Fibroblast of skin of back (primary cell): ENCODE results near the gene CYB561.

Experiments
- DNase-seq: peaks from one replicate; pipeline ENCODE4 v3.0.0-alpha.2; 2013

The CYB561 gene

DNA sequence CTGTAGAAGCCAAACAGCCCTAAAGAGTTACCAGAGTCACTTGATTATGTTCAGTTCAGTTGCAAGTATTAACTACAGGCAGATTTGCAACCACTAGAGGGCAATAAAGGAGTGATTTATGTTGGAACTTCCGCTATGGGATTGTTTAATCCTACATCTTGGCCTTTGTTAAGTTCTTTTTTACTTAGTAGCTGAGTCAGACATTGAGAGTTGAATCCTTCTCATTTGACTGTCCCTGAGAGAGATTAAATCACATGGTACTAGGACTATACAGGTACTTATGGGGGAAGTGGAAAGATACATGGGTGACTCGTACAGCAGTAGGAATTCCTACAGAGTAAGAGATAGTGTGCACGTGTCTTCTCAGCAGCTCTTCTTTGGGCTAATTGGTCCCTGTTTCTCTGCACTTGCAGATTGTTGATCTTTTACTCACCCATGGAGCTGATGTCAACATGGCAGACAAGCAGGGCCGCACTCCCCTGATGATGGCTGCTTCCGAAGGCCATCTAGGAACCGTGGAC lies 40.3 kb downstream of the CYB561 start:
- DNase-seq, result peak; percentile 73

DNA sequence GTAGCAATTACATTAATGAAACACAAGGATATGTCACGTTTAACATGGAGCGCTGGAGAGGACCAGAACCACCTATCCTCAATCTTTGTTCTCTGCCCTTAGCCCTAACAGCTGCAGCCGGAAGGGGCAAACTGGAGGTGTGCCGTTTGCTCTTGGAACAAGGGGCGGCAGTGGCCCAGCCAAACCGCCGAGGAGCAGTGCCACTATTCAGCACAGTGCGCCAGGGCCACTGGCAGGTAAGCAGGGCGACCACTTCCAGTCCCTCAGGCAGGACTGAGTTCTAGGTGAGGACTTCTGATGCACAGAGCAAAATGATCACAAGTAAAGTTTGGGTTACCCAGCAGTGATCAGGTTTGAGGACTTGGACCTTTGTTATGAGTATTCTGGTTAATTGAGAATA lies 41.1 kb downstream of the CYB561 start:
- DNase-seq, result no peak

DNA sequence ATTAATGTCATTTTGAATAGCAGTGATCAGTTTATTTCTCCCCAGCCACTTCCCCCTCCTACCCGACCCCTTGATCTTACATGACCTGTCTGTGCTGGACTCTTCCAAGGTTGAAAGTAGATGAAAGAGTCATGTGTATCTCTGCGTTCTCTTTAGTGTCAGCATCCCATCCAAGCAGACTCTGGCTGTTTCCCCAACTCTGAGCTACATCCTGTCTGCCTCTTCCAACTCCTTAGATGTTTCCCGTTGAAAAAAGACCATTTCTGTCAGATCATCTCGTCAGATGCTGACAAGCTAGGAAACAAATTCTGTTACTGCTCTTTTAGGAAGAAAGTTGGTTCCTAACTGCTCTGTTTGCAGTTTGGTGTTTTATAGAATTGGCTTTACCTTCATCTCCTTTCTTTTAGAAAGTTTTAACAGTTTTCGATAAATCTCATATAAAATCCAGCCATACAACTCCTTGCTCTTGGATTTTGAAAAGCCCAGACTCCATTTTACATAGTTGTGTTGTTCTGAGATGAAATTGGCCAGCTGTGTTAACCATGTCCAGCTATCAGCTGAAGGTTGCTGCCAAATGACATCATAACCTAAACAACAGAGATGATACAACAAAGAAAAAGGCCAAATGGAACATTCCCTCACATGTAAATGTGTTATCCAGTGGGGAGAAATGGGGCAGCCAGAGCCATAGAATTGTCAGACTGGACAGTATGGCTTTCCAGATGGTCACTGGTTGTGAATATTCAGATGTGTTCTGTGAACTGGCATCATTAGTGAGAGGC lies 43.5 kb downstream of the CYB561 start:
- peak; percentile 28 for DNase-seq

DNA sequence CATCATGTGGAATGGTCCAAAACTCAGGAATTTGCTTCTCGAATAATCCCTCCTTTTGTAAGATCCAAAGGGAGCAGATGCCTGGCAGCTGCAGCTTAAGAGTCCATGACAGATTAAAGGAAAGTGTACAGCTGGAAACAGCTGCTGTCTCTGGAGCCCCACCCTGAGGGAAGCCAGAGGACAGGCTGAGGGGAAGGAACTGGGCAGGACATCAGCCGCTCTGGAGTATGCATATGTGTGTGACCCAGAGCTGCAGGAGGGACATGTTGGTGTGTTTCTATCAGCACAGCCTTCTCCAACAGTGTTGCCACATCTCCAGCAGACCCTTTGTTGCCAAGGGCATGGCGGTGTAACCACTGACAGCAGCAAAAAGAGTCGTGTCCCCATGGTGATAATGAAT lies 46.2 kb downstream of the CYB561 start:
- DNase-seq, result peak; percentile 17

DNA sequence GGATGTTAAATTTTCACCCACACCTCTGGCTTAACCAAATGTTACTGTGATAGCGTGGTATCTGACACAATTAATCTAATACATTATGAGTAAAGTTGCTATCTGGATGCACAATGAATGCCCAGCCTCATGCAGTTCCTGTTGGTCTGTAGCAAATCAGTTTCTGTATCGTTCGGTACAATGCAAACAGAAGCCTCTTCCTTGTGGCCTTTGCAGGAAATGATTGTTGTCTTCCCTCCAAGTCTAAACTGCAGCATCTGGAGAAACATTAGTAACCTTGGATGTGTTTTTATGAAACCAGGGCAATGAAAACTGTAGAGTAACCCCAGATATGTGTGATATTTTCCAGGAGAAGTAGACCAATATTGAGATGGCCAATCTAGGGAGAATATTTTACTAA lies 46.8 kb downstream of the CYB561 start:
- DNase-seq, result no peak

DNA sequence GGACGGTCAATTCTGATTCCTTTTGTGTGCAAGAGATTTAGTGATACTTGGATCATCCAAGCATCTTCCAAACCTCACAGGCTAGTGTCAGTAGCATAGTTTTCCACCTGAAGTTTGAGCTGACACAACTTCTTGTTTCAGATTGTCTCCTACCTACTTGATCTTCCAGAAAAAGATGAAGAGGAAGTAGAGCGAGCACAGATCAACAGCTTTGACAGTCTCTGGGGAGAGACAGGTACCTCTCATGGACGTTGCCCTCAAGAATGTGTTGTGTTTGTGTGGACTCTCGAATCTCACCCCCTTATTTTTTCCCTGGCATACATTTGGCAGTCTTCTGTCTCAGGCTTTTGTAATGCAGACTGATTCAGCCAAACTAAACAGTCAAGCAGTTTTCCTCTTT lies 47.4 kb downstream of the CYB561 start:
- no peak for DNase-seq

DNA sequence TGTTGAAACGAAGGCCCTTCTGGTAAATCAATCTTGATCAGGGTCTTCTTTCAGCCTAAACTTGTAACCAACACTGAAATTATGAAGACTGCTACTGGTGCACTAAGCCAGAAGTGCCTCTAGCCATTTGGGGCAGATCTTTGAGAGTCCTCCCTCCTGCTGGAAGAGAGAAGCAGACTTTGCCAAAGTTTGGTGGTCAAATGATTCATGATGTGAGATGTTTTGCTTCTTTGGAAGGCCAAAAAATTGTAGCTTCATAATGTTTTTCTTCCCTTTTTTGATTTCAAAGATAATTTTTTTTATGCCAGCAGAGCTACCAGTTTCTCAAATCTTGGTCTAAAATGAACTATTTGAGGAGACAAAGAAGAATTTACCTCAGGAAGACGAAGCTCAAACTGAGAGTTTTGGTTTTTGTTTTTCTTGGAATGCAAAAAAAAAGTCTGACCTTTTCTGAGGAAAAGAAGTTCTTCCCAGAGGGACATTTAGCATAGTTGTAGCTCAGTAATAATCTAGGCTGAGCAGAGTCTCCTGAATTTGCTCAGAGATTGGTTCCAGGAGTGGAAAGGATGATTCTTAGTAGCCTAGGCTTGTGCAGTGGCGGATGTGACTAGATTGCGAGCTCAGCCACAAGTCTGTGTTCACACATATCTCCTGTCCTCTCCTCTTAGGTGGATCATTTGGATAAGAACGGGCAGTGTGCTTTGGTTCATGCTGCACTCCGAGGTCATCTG lies 50.9 kb downstream of the CYB561 start:
- peak; percentile 80 for DNase-seq

DNA sequence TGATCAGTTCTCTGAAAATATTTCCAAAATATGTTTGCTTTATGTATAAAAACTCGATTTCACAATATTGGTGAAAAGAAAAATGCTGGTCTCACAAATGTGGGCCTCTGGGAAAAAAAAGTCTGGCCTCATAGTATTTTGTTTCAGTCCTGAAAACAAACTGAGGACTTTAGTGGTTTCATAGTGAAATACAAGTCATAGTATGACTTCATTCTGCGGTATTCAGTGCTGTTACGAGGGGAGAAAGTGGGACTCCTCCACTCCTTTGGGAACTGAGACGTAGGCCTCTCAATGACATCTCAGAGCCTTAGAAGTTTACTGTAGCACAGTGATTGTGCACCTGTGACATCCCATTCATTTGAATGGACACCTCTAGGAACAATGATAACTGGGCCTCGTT lies 56.0 kb downstream of the CYB561 start:
- no peak for DNase-seq

DNA sequence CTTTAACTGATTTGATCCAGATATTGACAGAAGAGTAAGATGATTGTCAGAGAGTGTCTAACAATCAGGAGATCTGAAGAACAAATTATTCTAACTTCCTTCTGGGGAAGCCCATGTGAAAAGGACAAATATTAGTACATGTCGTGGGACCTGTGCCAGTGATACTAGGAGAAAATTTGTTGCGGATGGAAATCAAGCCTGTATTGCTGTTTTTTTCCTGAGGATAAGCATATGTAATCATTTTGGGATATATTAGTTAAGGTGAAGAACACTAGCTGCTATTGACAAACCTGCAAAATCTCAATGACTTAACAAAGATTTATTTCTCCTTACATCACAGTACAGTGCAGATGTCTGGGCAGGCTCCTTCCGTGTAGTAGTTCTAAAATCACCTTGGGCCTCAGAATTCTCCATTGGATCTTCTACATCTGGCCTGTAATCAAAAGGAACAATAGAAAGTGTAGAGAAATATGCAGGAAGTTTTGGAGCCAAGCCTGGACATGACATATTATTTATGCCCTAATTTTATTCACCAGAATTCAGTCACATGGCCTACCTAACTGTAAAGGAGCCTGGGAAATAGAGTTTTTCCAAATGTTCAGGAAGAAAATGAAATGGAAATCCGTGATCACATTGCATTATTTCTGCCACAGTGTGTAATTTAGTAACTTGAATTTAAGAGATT lies 58.3 kb downstream of the CYB561 start:
- no peak for DNase-seq

DNA sequence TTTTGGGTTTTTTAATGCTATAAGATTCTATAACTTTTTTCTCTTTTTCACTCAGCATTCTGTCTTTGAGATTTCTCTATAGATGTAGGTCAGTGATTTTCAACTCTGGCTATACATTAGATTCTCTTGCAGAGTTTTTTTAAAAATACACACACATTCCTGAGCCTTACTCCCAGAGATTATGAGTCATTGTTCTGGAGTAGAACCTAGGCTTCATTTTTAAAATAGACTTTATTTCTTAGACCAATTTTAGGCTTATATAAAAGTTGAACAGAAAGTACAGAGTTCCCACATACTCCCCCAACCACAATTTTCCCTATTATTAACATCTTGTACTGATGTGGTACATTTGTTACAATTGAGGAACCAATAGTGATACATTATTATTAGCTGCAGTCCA lies 63.3 kb downstream of the CYB561 start:
- peak; percentile 77 for DNase-seq
